Subcutaneous adipose tissue (tissue), 4 donors: ENCODE results near the gene ZSWIM3. TPM values are rescaled to one million over a fixed set of nuclear protein-coding genes. Genes with fewer than 3 reads are reported as not detected.

Source experiments
- CTCF ChIP-seq: fragments of 450-650 bp; IDR thresholded peaks from one replicate; pipeline ENCODE4 v1.5.1; 2016; ENCODE audit warnings: low read depth, mild to moderate bottlenecking, control low read depth, antibody characterized with exemption, moderate library complexity
- total RNA-seq, 4 donors: library from RNA; depleted of rRNA; stranded (reverse); fragments of >200 nt; gene quantifications; one replicate each; pipeline ENCODE4 v1.1.0, GENCODE V29; 2016

Gene ZSWIM3
- total RNA-seq, 4 donors from 2014 or later = 2.1 to 4.4 (median 2.7) TPM

GRCh38 chr20:45863543-45864470, 6.4 kb downstream of the ZSWIM3 start:
- no peak for TF ChIP-seq CTCF

GRCh38 chr20:45866454-45866853, 9.0 kb downstream of the ZSWIM3 start:
- TF ChIP-seq CTCF = no peak

GRCh38 chr20:45867136-45867818, 9.9 kb downstream of the ZSWIM3 start:
- no peak for TF ChIP-seq CTCF

- no peak for TF ChIP-seq CTCF
These were observed 10.4 kb downstream of the ZSWIM3 start for GRCh38 chr20:45867819-45868176.

- TF ChIP-seq CTCF = no peak
These were observed 15.2 kb downstream of the ZSWIM3 start for GRCh38 chr20:45872626-45873025.

- TF ChIP-seq CTCF = no peak
These were observed 16.1 kb downstream of the ZSWIM3 start for GRCh38 chr20:45873409-45874103.

GRCh38 chr20:45874576-45874975, 17.2 kb downstream of the ZSWIM3 start:
- TF ChIP-seq CTCF = no peak
